Stimulated activated CD8-positive, alpha-beta memory T cell treated with anti-CD3 and anti-CD28 coated beads, Interleukin-15, amount 100 ng/mL, for 4 hours (primary cell): ENCODE data around the gene CSMD2.

Source experiments
- DNase-seq, 2 donors: peaks; one replicate each; pipeline ENCODE4 v3.0.0-alpha.2; 2020; ENCODE audit warnings: low read depth in 2 of 2

CSMD2 gene

GRCh38 chr1:33501309-33501708 lies 663.7 kb downstream of the CSMD2 start:
- DNase-seq = no peak

DNA sequence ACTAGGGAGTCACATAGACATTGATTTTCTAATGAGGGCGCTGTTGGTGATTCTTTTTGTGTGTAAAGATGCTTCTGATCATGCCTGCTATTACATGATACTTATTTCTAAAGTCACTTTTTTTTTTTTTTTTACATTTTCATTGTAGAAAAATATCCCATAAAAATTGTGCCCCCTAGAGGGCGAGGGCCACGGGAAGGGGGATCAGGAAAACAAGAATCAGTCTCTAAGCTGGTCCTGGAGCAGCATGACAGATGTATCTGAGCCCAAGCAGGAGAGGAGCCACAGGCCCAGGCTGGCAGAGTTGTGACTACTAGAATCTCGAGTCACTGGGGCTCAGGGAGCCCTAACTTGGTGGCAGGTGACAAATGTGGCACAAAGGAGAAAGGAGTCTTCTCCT lies 664.5 kb downstream of the CSMD2 start:
- no peak for DNase-seq

DNA sequence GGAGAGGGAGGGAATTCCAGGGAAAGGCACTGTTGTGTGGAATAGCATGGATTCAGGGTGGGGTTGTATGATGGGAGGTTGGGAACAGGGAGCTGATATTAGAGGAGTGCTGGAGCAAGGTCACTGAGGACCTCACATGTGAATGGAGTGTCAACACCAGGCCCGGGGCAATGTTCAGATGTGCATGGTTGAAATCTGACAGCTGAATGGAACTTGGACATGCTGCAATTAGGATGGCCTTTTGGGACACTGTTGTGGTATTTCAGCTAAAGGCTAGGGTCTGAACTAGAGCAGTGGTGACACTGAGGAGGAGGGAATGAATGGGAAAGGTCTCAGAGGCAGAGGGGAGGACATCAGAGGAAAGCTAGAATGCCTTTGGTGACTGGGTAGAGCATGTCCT lies 667.6 kb downstream of the CSMD2 start:
- DNase-seq = no peak

DNA sequence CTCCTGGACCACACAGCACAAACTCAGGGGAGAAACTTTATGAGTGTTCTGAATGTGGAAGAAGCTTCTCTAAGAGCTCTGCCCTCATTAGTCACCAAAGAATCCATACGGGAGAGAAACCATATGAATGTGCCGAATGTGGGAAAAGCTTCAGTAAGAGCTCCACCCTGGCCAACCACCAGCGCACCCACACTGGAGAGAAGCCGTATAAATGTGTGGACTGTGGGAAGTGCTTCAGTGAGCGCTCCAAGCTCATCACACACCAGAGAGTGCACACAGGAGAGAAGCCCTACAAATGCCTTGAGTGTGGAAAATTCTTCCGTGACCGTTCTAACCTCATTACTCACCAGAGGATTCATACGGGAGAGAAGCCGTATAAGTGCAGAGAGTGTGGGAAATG lies 670.1 kb downstream of the CSMD2 start:
- no peak for DNase-seq

GRCh38 chr1:33488624-33489023 lies 676.4 kb downstream of the CSMD2 start:
- DNase-seq = no peak

- no peak for DNase-seq
Observed at GRCh38 chr1:33482412-33482811, 682.6 kb downstream of the CSMD2 start.

- no peak for DNase-seq
Observed at GRCh38 chr1:33477451-33477850, 687.6 kb downstream of the CSMD2 start.

- DNase-seq = no peak
Observed at GRCh38 chr1:33473900-33474299, 691.1 kb downstream of the CSMD2 start.

DNA sequence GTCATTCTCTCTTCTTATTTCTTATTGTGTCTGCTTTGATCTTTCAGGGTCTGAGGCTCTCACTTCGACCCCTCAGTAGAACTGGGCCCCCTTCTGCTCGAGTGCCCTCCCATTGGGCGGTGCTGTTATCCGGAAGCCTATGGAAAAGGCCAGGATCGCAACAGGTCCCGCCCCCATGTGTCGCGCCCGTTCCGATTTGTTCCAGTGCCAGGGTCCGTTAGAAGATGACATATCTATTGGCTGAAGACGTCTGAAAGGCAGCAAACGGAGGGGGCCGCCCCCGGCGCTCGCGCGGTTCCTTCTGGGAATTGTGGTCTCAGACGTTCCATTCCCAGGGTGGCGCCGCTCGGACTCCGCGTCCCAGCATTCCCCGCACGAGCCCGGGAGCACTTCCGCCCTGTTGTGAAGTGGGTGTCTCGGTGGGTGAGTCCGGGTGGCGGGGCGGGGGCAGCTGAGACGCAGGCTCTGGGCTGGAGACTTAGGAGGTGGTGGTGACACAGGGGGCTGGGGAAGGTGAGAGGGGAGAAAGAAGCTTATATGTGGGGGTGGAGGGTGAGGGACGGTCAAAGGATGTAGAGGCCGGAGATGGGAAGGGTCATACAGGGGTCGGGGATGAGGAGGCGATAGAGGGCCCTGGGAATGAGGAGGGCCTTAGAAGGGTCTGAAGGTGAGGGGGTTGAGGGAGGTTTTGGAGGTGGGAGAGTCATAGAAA lies 692.6 kb downstream of the CSMD2 start, which contains the start of gene ZSCAN20:
ZSCAN20 (plus strand) TSS at position 377 of the 712 bp plus-strand sequence. CDS start 6,644 bp downstream, outside the sequence.
- peak; percentile 71 to 80 for DNase-seq

- DNase-seq = no peak
Observed at GRCh38 chr1:33471416-33471815, 693.6 kb downstream of the CSMD2 start.

DNA sequence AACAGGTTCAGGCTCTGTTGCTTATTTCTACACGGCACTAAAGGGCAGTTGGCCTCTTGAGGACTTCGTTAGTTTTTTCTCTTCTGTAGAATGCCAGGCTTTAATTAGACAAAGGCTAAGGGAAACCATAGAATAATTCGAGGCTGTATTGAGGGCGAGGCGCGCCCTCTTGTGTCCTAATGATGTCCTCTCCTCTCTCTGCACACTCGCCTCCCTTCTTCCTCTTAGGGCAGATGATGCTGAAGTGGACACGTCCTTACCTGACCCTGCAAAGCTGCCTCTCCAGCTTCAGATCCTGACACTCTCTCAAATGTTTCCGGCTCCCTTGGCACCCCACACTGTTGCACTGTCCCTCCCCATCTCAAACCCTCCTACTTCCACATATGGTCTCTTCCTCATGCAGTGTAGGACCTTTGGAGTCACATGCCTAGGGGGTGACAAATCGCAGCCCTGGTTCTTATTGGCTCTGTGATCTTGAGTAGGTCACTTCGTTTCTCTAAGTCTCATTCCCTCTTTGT lies 694.5 kb downstream of the CSMD2 start:
- DNase-seq = peak; percentile 8 to 12

- no peak for DNase-seq
Observed at GRCh38 chr1:33469691-33470090, 695.3 kb downstream of the CSMD2 start.

- DNase-seq = no peak
Observed at GRCh38 chr1:33468967-33469366, 696.1 kb downstream of the CSMD2 start.

GRCh38 chr1:33468531-33468930 lies 696.5 kb downstream of the CSMD2 start:
- DNase-seq = no peak

GRCh38 chr1:33468011-33468410 lies 697.0 kb downstream of the CSMD2 start:
- DNase-seq = no peak

GRCh38 chr1:33466159-33466558 lies 698.9 kb downstream of the CSMD2 start:
- DNase-seq = no peak

- no peak for DNase-seq
Observed at GRCh38 chr1:33465316-33465715, 699.7 kb downstream of the CSMD2 start.

GRCh38 chr1:33464552-33464951 lies 700.5 kb downstream of the CSMD2 start:
- no peak for DNase-seq
